PC-3 (cell line): Measurements from ENCODE around the gene MRPS14. TPM values are rescaled to one million over a fixed set of nuclear protein-coding genes. Genes with fewer than 3 reads are reported as not detected.

Source experiments
- ATAC-seq: fragments of 200-7000 bp; cut with Tn5 transposase; 2 replicates; pipeline ENCODE4 v1.9.1; 2020; ENCODE audit warnings: mild to moderate bottlenecking, moderate library complexity
- BruUV-seq: library from RNA; stranded (reverse); fragments of 400-500 nt; replicated peaks from 2 replicates; lab custom pipeline; 2021; lab: Mats Ljungman, UMichigan
- CTCF ChIA-PET: fragments of 300-600 bp; sonication (Branson Sonifier 250); formaldehyde crosslinking; loops from one replicate; lab custom pipeline; 2022; ENCODE audit warnings: antibody characterized with exemption; lab: Charles Lee
- POLR2A ChIA-PET: fragments of 300-600 bp; sonication (Branson Sonifier 250); formaldehyde crosslinking; loops from one replicate; lab custom pipeline; 2022; ENCODE audit warnings: antibody characterized with exemption; ENCODE audit not compliant: unreplicated experiment; lab: Charles Lee
- DNase-seq: peaks from one replicate; pipeline ENCODE4 v3.0.0-alpha.2; 2015
- H2AFZ ChIP-seq: fragments of 300-600 bp; sonication (generic); 2 replicates; pipeline ENCODE4 v1.6.0; 2016; ENCODE audit warnings: antibody characterized with exemption, low read length
- H3F3A ChIP-seq: fragments of 300-600 bp; sonication (generic); one replicate; pipeline ENCODE4 v1.6.0; 2017; ENCODE audit warnings: antibody characterized with exemption, low read length, control low read depth, mild to moderate bottlenecking; ENCODE audit not compliant: unreplicated experiment
- H3K27ac ChIP-seq: fragments of 300-600 bp; sonication (generic); 2 replicates; pipeline ENCODE4 v1.5.1; 2016; ENCODE audit warnings: mild to moderate bottlenecking, low read length
- H3K27me3 ChIP-seq: fragments of 300-600 bp; sonication (generic); 2 replicates; pipeline ENCODE4 v1.6.1; 2016; ENCODE audit warnings: low read length, mixed read lengths
- H3K36me3 ChIP-seq: fragments of 300-600 bp; sonication (generic); 2 replicates; pipeline ENCODE4 v1.6.1; 2016; ENCODE audit warnings: low read depth, mixed run types, low read length, mixed read lengths
- H3K4me1 ChIP-seq: fragments of 300-600 bp; sonication (generic); 2 replicates; pipeline ENCODE4 v1.5.1; 2016; ENCODE audit warnings: low read length; ENCODE audit not compliant: insufficient read depth
- H3K4me2 ChIP-seq: fragments of 300-600 bp; sonication (generic); 2 replicates; pipeline ENCODE4 v1.6.0; 2016; ENCODE audit warnings: low read length
- H3K4me3 ChIP-seq: fragments of 300-600 bp; sonication (generic); 2 replicates; pipeline ENCODE4 v1.5.1; 2016; ENCODE audit warnings: mild to moderate bottlenecking, low read length, mixed read lengths
- H3K79me2 ChIP-seq: fragments of 300-600 bp; sonication (generic); 2 replicates; pipeline ENCODE4 v1.6.1; 2017; ENCODE audit warnings: low read length, mixed read lengths
- H3K9ac ChIP-seq: fragments of 300-600 bp; sonication (generic); 2 replicates; pipeline ENCODE4 v1.6.0; 2016; ENCODE audit warnings: mild to moderate bottlenecking, low read length
- H3K9me2 ChIP-seq: fragments of 300-600 bp; sonication (generic); replicated peaks from 2 replicates; pipeline ENCODE4 v1.6.1; 2016; ENCODE audit warnings: mixed run types, low read length, mixed read lengths
- H3K9me3 ChIP-seq: fragments of 300-600 bp; sonication (generic); 2 replicates; pipeline ENCODE4 v1.6.1; 2016; ENCODE audit warnings: low read length, mixed read lengths
- H4K20me1 ChIP-seq: fragments of 300-600 bp; sonication (generic); 2 replicates; pipeline ENCODE4 v1.6.1; 2016; ENCODE audit warnings: low read length, mixed read lengths
- EZH2 ChIP-seq: fragments of 300-600 bp; sonication (generic); IDR thresholded peaks from one replicate; pipeline ENCODE4 v1.6.1; 2017; ENCODE audit warnings: antibody characterized with exemption, mild to moderate bottlenecking, low read length; ENCODE audit not compliant: unreplicated experiment
- EZH2phosphoT487 ChIP-seq: fragments of 300-600 bp; sonication (generic); IDR thresholded peaks from 2 replicates; pipeline ENCODE4 v1.6.1; 2018; ENCODE audit warnings: mild to moderate bottlenecking, antibody characterized with exemption, low read length, borderline replicate concordance
- intact Hi-C: fragments of 100-400 bp; cut with micrococcal nuclease; formaldehyde crosslinking; loops from 2 replicates; pipeline ENCODE4 v1.9.0; 2023
- total RNA-seq: library from RNA; depleted of rRNA; stranded (reverse); fragments of >200 nt; gene quantifications from 2 replicates; pipeline ENCODE4 v1.2.3, GENCODE V29; 2014
- TF ChIP-seq, protein P1 (sequence below): fragments of 300-600 bp; sonication (generic); conservative IDR thresholded peaks from 2 replicates; pipeline ENCODE4 v1.5.1; 2017; ENCODE audit warnings: antibody characterized with exemption, low read depth, mild to moderate bottlenecking, low read length

MRPS14 gene
- total RNA-seq, 1 experiment from 2014 or later: 21.8 TPM

DNA sequence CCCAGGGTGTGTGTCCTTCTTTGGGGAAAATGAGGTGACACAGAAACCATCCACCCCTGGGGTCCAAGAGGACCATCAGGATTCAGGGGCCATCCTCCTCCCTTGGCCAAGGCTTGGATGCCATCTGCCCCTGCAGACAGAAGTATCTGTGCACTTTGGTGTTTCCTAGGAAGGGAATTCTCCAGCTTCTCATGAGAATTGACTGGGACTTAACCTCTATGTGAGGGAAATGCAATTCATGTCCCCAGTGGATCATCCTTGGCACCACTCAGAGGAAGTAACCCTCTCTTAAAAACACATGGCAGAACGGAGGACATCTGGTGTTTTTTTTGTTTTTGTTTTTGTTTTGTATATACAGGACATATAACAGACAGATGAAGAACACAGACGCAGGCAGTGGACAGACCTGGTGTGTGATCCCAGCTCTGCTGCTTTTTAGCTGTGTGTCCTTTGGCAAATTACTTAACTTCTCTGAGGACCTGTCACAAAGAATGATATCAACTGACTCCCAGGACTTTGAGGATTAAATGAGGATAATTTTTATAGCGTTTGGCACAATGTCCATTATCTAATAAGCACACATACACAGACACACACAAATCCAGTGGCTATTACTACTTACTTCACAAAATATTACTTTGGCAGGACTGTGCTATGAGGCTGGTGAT is 48.2 kb upstream of the MRPS14 start:
- DNase-seq (no peak), ATAC-seq (no peak)
- no peak overlapping the region for H3K4me3 ChIP-seq
- H3K36me3 ChIP-seq: no peaks in the 10 kb centered on the region
- no peaks in the 10 kb centered on the region for H3K4me1 ChIP-seq
- intact Hi-C loops: no loop called here
- H3K9me2 ChIP-seq: no peaks in the 10 kb centered on the region
- H3F3A ChIP-seq: no peaks in the 10 kb centered on the region
- TF ChIP-seq EZH2: no peak
- TF ChIP-seq, protein P1, sequence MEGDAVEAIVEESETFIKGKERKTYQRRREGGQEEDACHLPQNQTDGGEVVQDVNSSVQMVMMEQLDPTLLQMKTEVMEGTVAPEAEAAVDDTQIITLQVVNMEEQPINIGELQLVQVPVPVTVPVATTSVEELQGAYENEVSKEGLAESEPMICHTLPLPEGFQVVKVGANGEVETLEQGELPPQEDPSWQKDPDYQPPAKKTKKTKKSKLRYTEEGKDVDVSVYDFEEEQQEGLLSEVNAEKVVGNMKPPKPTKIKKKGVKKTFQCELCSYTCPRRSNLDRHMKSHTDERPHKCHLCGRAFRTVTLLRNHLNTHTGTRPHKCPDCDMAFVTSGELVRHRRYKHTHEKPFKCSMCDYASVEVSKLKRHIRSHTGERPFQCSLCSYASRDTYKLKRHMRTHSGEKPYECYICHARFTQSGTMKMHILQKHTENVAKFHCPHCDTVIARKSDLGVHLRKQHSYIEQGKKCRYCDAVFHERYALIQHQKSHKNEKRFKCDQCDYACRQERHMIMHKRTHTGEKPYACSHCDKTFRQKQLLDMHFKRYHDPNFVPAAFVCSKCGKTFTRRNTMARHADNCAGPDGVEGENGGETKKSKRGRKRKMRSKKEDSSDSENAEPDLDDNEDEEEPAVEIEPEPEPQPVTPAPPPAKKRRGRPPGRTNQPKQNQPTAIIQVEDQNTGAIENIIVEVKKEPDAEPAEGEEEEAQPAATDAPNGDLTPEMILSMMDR: no peak
- no peak for TF ChIP-seq EZH2phosphoT487
- H3K9ac ChIP-seq: no peak overlapping the region
- no peaks in the 10 kb centered on the region for H3K9me3 ChIP-seq
- no peak overlapping the region for H3K4me2 ChIP-seq
- no peak overlapping the region for H3K27ac ChIP-seq
- BruUV-seq: no TSS peak
- POLR2A ChIA-PET: no interaction called here
- H4K20me1 ChIP-seq: no peaks in the 10 kb centered on the region
- peaks cover 29% of the 10 kb centered on the region for H3K27me3 ChIP-seq
- no peaks in the 10 kb centered on the region for H3K79me2 ChIP-seq
- H2AFZ ChIP-seq: no peak overlapping the region
- CTCF ChIA-PET: no interaction called here

DNA sequence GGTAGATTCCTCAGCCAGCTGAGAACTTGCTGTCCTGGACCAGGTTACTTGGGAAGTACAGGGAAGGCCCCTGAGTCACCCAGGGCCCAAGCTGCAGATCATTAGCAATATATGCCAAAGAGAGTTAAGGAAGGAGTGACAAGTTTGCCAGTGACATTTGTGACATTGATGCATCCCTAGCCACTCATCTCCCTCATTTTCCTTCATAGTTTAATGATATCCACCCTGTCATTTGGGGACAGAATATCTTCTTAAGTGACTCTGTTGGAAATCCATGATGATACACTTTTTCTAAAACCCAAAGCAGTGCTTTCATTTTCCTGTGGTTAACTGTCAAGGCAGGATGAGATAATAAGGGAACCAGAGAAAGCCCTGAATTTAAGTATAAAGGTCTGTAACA is 47.6 kb upstream of the MRPS14 start:
- intact Hi-C loops: no loop called here
- Histone ChIP-seq H4K20me1 (no peaks in the 10 kb centered on the region), H3K36me3 (no peaks in the 10 kb centered on the region), H3K27me3 (peaks cover 34% of the 10 kb centered on the region), H3K79me2 (no peaks in the 10 kb centered on the region), H3K4me1 (no peaks in the 10 kb centered on the region), H3F3A (no peaks in the 10 kb centered on the region), H3K4me3 (no peak overlapping the region), H2AFZ (no peak overlapping the region), H3K9me3 (no peaks in the 10 kb centered on the region), H3K27ac (no peak overlapping the region), H3K9ac (no peak overlapping the region), H3K4me2 (no peak overlapping the region), H3K9me2 (no peaks in the 10 kb centered on the region)
- TF ChIP-seq EZH2 (no peak), EZH2phosphoT487 (no peak)
- TF ChIP-seq, protein P1: no peak
- POLR2A ChIA-PET: no interaction called here
- ATAC-seq (no peak), DNase-seq (no peak)
- BruUV-seq: no TSS peak
- CTCF ChIA-PET: no interaction called here

DNA sequence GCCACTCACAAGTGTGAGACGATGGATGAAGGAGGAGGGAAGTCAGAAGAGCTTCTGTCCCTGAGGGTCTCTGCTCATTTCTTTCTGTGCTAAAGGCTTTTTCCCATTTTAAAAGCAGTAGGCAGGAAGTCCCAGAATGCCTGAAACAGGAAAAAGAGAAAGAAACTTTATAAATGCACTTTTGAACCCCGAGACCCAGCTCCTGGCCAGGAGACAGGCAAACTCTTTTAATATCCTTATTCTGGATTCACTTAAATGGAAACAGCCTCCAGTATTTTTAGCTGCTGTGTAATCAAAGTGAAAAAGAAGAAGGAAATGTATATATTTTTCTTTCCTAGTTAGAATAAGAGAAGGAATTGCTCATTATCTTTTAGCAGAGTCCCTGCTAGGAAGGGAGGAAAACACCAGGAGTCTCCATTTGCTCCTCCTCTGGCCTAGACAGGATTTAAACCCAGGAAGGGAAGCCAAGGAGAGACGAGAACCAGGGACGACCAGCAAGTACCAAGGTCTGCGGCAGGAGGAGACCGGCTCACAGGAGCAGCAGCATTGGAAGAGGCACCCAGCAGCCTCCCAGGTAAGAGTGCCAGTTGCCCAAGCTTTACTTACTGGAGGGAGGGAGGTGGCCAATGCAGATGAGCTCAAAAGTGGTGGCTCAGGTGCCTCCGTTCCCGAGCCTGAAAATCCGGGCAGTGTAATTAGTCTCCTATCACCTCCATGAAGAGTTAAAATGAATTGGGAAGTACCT is 44.3 kb upstream of the MRPS14 start, which contains the start of gene TNN:
TSS of gene TNN (plus strand) at position 472 of the 745 bp plus-strand sequence. CDS start 9,586 bp downstream, outside the sequence.
- H3K79me2 ChIP-seq: no peaks in the 10 kb centered on the region
- no TSS peak for BruUV-seq
- no peaks in the 10 kb centered on the region for H3F3A ChIP-seq
- no peak within 1 kb of the TSS for H3K4me2 ChIP-seq
- no peaks in the 10 kb centered on the region for H4K20me1 ChIP-seq
- no peaks in the 10 kb centered on the region for H3K4me1 ChIP-seq
- H3K4me3 ChIP-seq: no peak within 1 kb of the TSS
- no peaks in the 10 kb centered on the region for H3K36me3 ChIP-seq
- ChIA-PET CTCF (no interaction called here), POLR2A (no interaction called here)
- H3K9me3 ChIP-seq: no peaks in the 10 kb centered on the region
- H3K9ac ChIP-seq: no peak within 1 kb of the TSS
- TF ChIP-seq EZH2: no peak
- TF ChIP-seq, protein P1: no peak
- TF ChIP-seq EZH2phosphoT487: no peak
- no peak within 1 kb of the TSS for H2AFZ ChIP-seq
- DNase-seq: no peak
- no peak for ATAC-seq
- H3K9me2 ChIP-seq: no peaks in the 10 kb centered on the region
- H3K27me3 ChIP-seq: peaks cover 40% of the 10 kb centered on the region
- no peak within 1 kb of the TSS for H3K27ac ChIP-seq
- intact Hi-C loops: no loop called here
